ENCODE measurements around the gene NTM.

The NTM gene

DNA sequence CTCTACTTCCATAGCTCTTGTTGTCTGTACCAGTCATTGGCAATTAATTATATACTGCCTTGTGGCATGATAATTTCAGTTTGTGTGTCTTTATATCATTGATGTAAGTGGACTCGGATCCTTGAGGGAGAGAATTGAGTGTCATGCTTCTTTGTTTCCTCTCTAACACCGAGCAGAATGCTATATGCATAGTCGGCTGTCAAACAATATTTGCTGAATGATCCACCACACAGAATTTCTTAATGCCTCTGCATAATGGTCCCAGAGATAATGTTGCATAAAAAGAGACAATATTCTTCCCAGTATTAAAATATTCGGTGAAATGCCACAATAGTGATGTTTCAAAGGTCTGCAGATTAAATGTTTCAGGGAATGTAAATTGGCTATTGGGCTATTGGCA is 664.8 kb downstream of the NTM start:
- Histone ChIP-seq H3K36me3 (ENCODE audit: control insufficient read depth in 1 of 2, insufficient read depth in 2 of 2, low read depth in 1 of 2, low read length in 2 of 2) (peaks cover 0 to 4% of the 10 kb centered on the region in 2 experiments), H3K23ac (ENCODE audit: low read length in 2 of 2) (no peak overlapping the region), H4K8ac (ENCODE audit: low read length) (no peak overlapping the region), H2BK12ac (ENCODE audit: low read length in 2 of 2) (no peak overlapping the region), H3K27ac (ENCODE audit: low read length, poor library complexity, severe bottlenecking) (no peak overlapping the region), H3K79me1 (replicated peaks; ENCODE audit: low read length, poor library complexity, severe bottlenecking) (peaks cover 17% of the 10 kb centered on the region), H3K9ac (ENCODE audit: low read length) (no peak overlapping the region), H2AK5ac (ENCODE audit: low read length, severe bottlenecking) (no peak overlapping the region), H3K18ac (ENCODE audit: low read depth in 1 of 2, low read length in 2 of 2) (no peak overlapping the region), H3K4ac (ENCODE audit: low read depth in 1 of 2, low read length in 2 of 2) (no peak overlapping the region), H3K4me2 (ENCODE audit: low read length, poor library complexity, severe bottlenecking) (no peak overlapping the region), H3K27me3 (ENCODE audit: control insufficient read depth in 1 of 2, insufficient read depth in 1 of 2, low read length in 2 of 2) (no peaks in the 10 kb centered on the region), H3K4me1 (ENCODE audit: control insufficient read depth, insufficient read depth, low read depth, low read length) (peaks cover 25% of the 10 kb centered on the region), H2BK5ac (ENCODE audit: low read depth, low read length, poor library complexity, severe bottlenecking) (no peak overlapping the region), H3K4me3 (ENCODE audit: insufficient read depth in 1 of 2, low read depth in 1 of 2, low read length in 2 of 2) (no peak overlapping the region), H2AFZ (ENCODE audit: low read depth, low read length) (no peak overlapping the region), H3K14ac (ENCODE audit: low read length in 2 of 2) (no peak overlapping the region), H4K91ac (ENCODE audit: low read length) (no peak overlapping the region), H2BK120ac (ENCODE audit: low read depth, low read length) (no peak overlapping the region), H2BK15ac (ENCODE audit: low read depth, poor library complexity, severe bottlenecking) (no peak overlapping the region), H3K9me3 (ENCODE audit: control insufficient read depth, low read length) (no peaks in the 10 kb centered on the region)
- no peak for DNase-seq
- 94% methylated on average over 4 of the region's 4 CpGs for WGBS

DNA sequence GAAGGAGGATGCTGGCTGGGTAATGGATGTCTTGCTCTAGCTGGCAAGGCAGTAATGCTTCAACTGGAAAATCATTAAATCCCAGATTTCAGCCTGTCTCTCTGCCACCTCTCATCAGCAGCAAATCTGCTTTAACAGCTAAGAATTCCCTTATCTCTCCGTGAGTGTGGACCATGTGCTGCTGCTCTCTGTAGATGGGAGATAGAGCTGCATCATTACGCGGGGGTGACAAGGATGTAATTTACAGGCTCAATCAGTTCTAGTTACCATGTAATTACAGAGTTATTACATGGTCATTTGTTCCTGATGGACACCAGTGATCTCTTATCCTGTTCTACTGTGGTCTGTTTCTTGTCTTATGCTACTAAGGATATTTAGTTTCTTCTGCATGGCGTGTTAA is 665.4 kb downstream of the NTM start:
- H3K4me1 ChIP-seq (ENCODE audit: control insufficient read depth, insufficient read depth, low read depth, low read length) = peaks cover 25% of the 10 kb centered on the region
- peak overlapping the region; percentile 83 for H2AK5ac ChIP-seq (ENCODE audit: low read length, severe bottlenecking)
- H3K9me3 ChIP-seq (ENCODE audit: control insufficient read depth, low read length) = no peaks in the 10 kb centered on the region
- no peak for DNase-seq
- no peak overlapping the region for H3K18ac ChIP-seq (ENCODE audit: low read depth in 1 of 2, low read length in 2 of 2)
- no peak overlapping the region for H3K27ac ChIP-seq (ENCODE audit: low read length, poor library complexity, severe bottlenecking)
- no peak overlapping the region for H3K23ac ChIP-seq (ENCODE audit: low read length in 2 of 2)
- no peak overlapping the region for H3K14ac ChIP-seq (ENCODE audit: low read length in 2 of 2)
- H2AFZ ChIP-seq (ENCODE audit: low read depth, low read length) = no peak overlapping the region
- peaks cover 0 to 4% of the 10 kb centered on the region in 2 experiments for H3K36me3 ChIP-seq (ENCODE audit: control insufficient read depth in 1 of 2, insufficient read depth in 2 of 2, low read depth in 1 of 2, low read length in 2 of 2)
- WGBS = 61% methylated on average over 4 of the region's 4 CpGs
- no peak overlapping the region for H3K4me2 ChIP-seq (ENCODE audit: low read length, poor library complexity, severe bottlenecking)
- no peak overlapping the region for H3K4ac ChIP-seq (ENCODE audit: low read depth in 1 of 2, low read length in 2 of 2)
- H2BK120ac ChIP-seq (ENCODE audit: low read depth, low read length) = no peak overlapping the region
- no peak overlapping the region for H3K4me3 ChIP-seq (ENCODE audit: insufficient read depth in 1 of 2, low read depth in 1 of 2, low read length in 2 of 2)
- no peak overlapping the region for H4K91ac ChIP-seq (ENCODE audit: low read length)
- no peak overlapping the region for H2BK5ac ChIP-seq (ENCODE audit: low read depth, low read length, poor library complexity, severe bottlenecking)
- no peak overlapping the region for H4K8ac ChIP-seq (ENCODE audit: low read length)
- no peak overlapping the region for H3K9ac ChIP-seq (ENCODE audit: low read length)
- H2BK12ac ChIP-seq (ENCODE audit: low read length in 2 of 2) = no peak overlapping the region
- no peak overlapping the region for H2BK15ac ChIP-seq (ENCODE audit: low read depth, poor library complexity, severe bottlenecking)
- H3K27me3 ChIP-seq (ENCODE audit: control insufficient read depth in 1 of 2, insufficient read depth in 1 of 2, low read length in 2 of 2) = no peaks in the 10 kb centered on the region
- peaks cover 17% of the 10 kb centered on the region for H3K79me1 ChIP-seq (replicated peaks; ENCODE audit: low read length, poor library complexity, severe bottlenecking)

DNA sequence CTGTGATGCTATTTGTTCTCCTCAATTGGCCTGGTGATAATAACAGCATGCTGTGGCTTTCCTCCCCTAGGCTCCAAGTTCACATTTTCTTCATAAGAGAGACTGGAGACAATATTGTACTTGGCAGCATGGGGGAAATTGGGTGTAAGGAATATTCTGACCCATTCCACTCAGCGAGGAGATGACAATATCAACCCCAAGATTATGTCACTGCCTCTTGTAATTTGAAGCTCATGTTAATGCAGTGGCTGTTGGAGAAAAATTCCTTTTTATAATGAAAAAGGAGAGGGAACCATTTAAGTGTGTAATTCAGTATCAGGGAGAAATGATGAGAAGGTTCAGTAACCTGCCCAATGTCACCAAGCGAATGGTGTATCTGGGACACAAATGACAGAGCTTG is 665.8 kb downstream of the NTM start:
- 94% methylated on average over 2 of the region's 2 CpGs for WGBS
- Histone ChIP-seq H2BK120ac (ENCODE audit: low read depth, low read length) (no peak overlapping the region), H3K4me3 (ENCODE audit: insufficient read depth in 1 of 2, low read depth in 1 of 2, low read length in 2 of 2) (no peak overlapping the region), H3K9me3 (ENCODE audit: control insufficient read depth, low read length) (no peaks in the 10 kb centered on the region), H3K18ac (ENCODE audit: low read depth in 1 of 2, low read length in 2 of 2) (no peak overlapping the region), H4K8ac (ENCODE audit: low read length) (no peak overlapping the region), H2AFZ (ENCODE audit: low read depth, low read length) (no peak overlapping the region), H3K4ac (ENCODE audit: low read depth in 1 of 2, low read length in 2 of 2) (no peak overlapping the region), H3K4me1 (ENCODE audit: control insufficient read depth, insufficient read depth, low read depth, low read length) (peaks cover 23% of the 10 kb centered on the region), H3K23ac (ENCODE audit: low read length in 2 of 2) (no peak overlapping the region), H2BK15ac (ENCODE audit: low read depth, poor library complexity, severe bottlenecking) (no peak overlapping the region), H3K4me2 (ENCODE audit: low read length, poor library complexity, severe bottlenecking) (no peak overlapping the region), H3K9ac (ENCODE audit: low read length) (no peak overlapping the region), H2AK5ac (ENCODE audit: low read length, severe bottlenecking) (no peak overlapping the region), H2BK5ac (ENCODE audit: low read depth, low read length, poor library complexity, severe bottlenecking) (no peak overlapping the region), H3K27me3 (ENCODE audit: control insufficient read depth in 1 of 2, insufficient read depth in 1 of 2, low read length in 2 of 2) (no peaks in the 10 kb centered on the region), H4K91ac (ENCODE audit: low read length) (no peak overlapping the region), H3K14ac (ENCODE audit: low read length in 2 of 2) (no peak overlapping the region), H2BK12ac (ENCODE audit: low read length in 2 of 2) (no peak overlapping the region), H3K79me1 (replicated peaks; ENCODE audit: low read length, poor library complexity, severe bottlenecking) (peaks cover 17% of the 10 kb centered on the region), H3K36me3 (ENCODE audit: control insufficient read depth in 1 of 2, insufficient read depth in 2 of 2, low read depth in 1 of 2, low read length in 2 of 2) (peaks cover 0 to 4% of the 10 kb centered on the region in 2 experiments), H3K27ac (ENCODE audit: low read length, poor library complexity, severe bottlenecking) (no peak overlapping the region)
- no peak for DNase-seq

DNA sequence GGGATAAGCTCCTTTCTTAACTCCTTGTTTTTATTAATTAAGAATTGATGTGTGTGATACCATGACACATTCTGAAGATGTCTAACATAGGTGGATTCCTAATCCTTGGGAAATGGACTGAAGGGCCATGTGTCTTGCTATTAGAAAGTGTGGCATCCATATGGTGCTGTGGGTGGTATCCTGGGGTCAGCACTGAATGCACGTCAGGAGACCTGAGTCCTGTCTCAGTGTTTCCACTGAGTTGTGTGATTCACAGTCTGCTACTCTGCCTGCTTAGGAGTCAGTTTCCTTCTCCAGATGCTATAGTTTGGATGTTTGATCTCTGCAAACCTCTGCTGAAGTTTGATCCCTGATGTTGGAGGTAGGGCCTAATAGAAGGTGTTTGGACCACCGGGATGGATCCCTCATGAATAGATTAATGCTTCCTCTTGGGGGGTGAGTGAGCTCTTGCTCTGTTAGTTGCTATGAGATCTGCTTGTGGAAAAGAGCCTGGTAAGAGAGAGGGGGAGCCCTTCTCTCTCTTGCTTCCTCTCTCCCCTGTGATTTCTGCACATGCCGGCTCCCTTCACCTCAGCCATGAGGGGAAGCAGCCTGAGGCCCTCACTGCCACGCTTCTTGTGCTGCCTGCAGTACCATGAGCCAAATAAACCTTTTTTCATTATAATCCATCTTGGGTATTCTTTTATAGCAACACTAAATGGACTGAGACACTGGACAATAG is 666.5 kb downstream of the NTM start:
- Histone ChIP-seq H4K8ac (ENCODE audit: low read length) (no peak overlapping the region), H2BK5ac (ENCODE audit: low read depth, low read length, poor library complexity, severe bottlenecking) (no peak overlapping the region), H3K79me1 (replicated peaks; ENCODE audit: low read length, poor library complexity, severe bottlenecking) (peaks cover 13% of the 10 kb centered on the region), H3K9ac (ENCODE audit: low read length) (no peak overlapping the region), H3K23ac (ENCODE audit: low read length in 2 of 2) (no peak overlapping the region), H3K18ac (ENCODE audit: low read depth in 1 of 2, low read length in 2 of 2) (no peak overlapping the region), H3K4me2 (ENCODE audit: low read length, poor library complexity, severe bottlenecking) (no peak overlapping the region), H3K27ac (ENCODE audit: low read length, poor library complexity, severe bottlenecking) (peak overlapping the region; percentile 9), H2BK120ac (ENCODE audit: low read depth, low read length) (no peak overlapping the region), H3K4ac (ENCODE audit: low read depth in 1 of 2, low read length in 2 of 2) (no peak overlapping the region), H2AK5ac (ENCODE audit: low read length, severe bottlenecking) (peak overlapping the region; percentile 52), H3K9me3 (ENCODE audit: control insufficient read depth, low read length) (no peaks in the 10 kb centered on the region), H3K27me3 (ENCODE audit: control insufficient read depth in 1 of 2, insufficient read depth in 1 of 2, low read length in 2 of 2) (no peaks in the 10 kb centered on the region), H3K4me3 (ENCODE audit: insufficient read depth in 1 of 2, low read depth in 1 of 2, low read length in 2 of 2) (no peak overlapping the region), H2BK12ac (ENCODE audit: low read length in 2 of 2) (no peak overlapping the region), H3K14ac (ENCODE audit: low read length in 2 of 2) (no peak overlapping the region), H2AFZ (ENCODE audit: low read depth, low read length) (no peak overlapping the region), H2BK15ac (ENCODE audit: low read depth, poor library complexity, severe bottlenecking) (no peak overlapping the region), H3K36me3 (ENCODE audit: control insufficient read depth in 1 of 2, insufficient read depth in 2 of 2, low read depth in 1 of 2, low read length in 2 of 2) (peaks cover 0 to 4% of the 10 kb centered on the region in 2 experiments), H4K91ac (ENCODE audit: low read length) (no peak overlapping the region), H3K4me1 (ENCODE audit: control insufficient read depth, insufficient read depth, low read depth, low read length) (peaks cover 25% of the 10 kb centered on the region)
- WGBS = 80% methylated on average over 4 of the region's 4 CpGs
- DNase-seq = no peak

Data from mesenchymal stem cell (in vitro differentiated cells and primary cell).